RWPE2 (cell line): ENCODE results near the gene LRP1B.
"Not testable (repeated sequence)": the region's sequence is repeated elsewhere in the genome, so short reads cannot be mapped to it uniquely, and the experiment has no call there.

ENCODE experiments used
- ATAC-seq: fragments of 200-7000 bp; cut with Tn5 transposase; 3 replicates; pipeline ENCODE4 v1.9.1; 2021; ENCODE audit warnings: low read depth
- DNase-seq: peaks from one replicate; pipeline ENCODE4 v3.0.0-alpha.2; 2020; ENCODE audit warnings: low spot score
- H3K27ac ChIP-seq: fragments of 450-650 bp; 2 replicates; pipeline ENCODE4 v1.5.1; 2017; ENCODE audit warnings: mild to moderate bottlenecking; ENCODE audit not compliant: poor library complexity, severe bottlenecking
- H3K27me3 ChIP-seq: fragments of 250-450 bp; sonication (Bioruptor Pico); 2 replicates; pipeline ENCODE4 v1.5.1; 2021; ENCODE audit warnings: mild to moderate bottlenecking, moderate library complexity; ENCODE audit not compliant: insufficient read depth, poor library complexity, severe bottlenecking
- H3K36me3 ChIP-seq: fragments of 250-450 bp; sonication (Bioruptor Pico); 2 replicates; pipeline ENCODE4 v1.5.1; 2020; ENCODE audit warnings: low read depth, mild to moderate bottlenecking, moderate library complexity
- H3K4me1 ChIP-seq: fragments of 250-450 bp; sonication (Bioruptor Pico); 2 replicates; pipeline ENCODE4 v1.5.1; 2021; ENCODE audit warnings: mild to moderate bottlenecking, moderate library complexity; ENCODE audit not compliant: insufficient read depth, poor library complexity, severe bottlenecking
- H3K4me3 ChIP-seq: fragments of 250-450 bp; sonication (Bioruptor Pico); 2 replicates; pipeline ENCODE4 v1.5.1; 2021; ENCODE audit warnings: mild to moderate bottlenecking, moderate library complexity; ENCODE audit not compliant: severe bottlenecking
- H3K9me3 ChIP-seq: fragments of 250-450 bp; sonication (Bioruptor Pico); 2 replicates; pipeline ENCODE4 v1.5.1; 2021; ENCODE audit warnings: mild to moderate bottlenecking, moderate library complexity; ENCODE audit not compliant: severe bottlenecking
- CTCF ChIP-seq: fragments of 450-650 bp; IDR thresholded peaks from one replicate; pipeline ENCODE4 v1.5.1; 2017; ENCODE audit warnings: mild to moderate bottlenecking, moderate library complexity; ENCODE audit not compliant: poor library complexity, severe bottlenecking

LRP1B gene

GRCh38 chr2:141195087-141195486 lies 935.7 kb downstream of the LRP1B start:
- no peaks in the 10 kb centered on the region for H3K36me3 ChIP-seq
- H3K4me1 ChIP-seq, result no peaks in the 10 kb centered on the region
- TF ChIP-seq CTCF, result no peak
- no peak overlapping the region for H3K27ac ChIP-seq
- DNase-seq, result no peak
- no peaks in the 10 kb centered on the region for H3K27me3 ChIP-seq
- H3K4me3 ChIP-seq, result no peak overlapping the region
- no peaks in the 10 kb centered on the region for H3K9me3 ChIP-seq
- ATAC-seq, result peak; percentile 29; the same call in 1 of the 3 replicates

GRCh38 chr2:141187075-141187439 lies 943.8 kb downstream of the LRP1B start:
- Histone ChIP-seq H3K36me3 (no peaks in the 10 kb centered on the region), H3K27me3 (no peaks in the 10 kb centered on the region), H3K9me3 (no peaks in the 10 kb centered on the region), H3K4me3 (no peak overlapping the region), H3K4me1 (no peaks in the 10 kb centered on the region), H3K27ac (no peak overlapping the region)
- DNase-seq, result no peak
- no peak for TF ChIP-seq CTCF
- ATAC-seq, result no peak

DNA sequence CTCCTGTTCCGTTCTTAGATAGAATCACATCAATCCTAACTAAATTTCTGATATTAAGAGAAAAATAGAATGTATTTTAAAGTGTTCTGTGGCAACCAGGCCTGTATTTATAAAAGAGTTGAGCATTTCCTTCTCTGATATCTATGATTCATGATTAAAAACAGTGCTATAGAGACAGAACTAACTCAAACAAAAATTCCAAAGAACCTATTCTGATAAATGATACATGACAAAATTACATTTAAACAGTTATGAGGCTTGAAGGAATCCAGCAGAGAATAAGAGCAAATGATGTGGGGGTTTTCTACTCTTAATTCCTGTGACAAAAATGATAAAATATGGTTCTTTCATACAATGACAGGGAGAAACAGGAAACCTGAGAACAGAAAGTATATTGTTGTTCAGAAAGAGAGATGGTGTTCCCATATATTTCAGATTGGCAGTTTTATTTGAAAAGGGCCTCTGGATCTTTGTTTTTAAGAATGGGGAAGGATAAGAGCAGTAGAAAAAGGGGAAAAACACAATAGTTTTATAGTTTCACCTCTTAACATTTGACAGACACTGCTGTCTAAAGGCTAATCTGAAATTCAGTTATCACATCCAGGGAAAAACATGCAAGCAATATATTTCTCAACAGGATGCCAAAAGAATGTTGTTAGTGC lies 944.3 kb downstream of the LRP1B start:
- Histone ChIP-seq H3K27ac (no peak overlapping the region), H3K4me3 (no peak overlapping the region), H3K36me3 (no peaks in the 10 kb centered on the region), H3K4me1 (no peaks in the 10 kb centered on the region), H3K9me3 (no peaks in the 10 kb centered on the region), H3K27me3 (no peaks in the 10 kb centered on the region)
- DNase-seq (no peak), ATAC-seq (no peak)
- TF ChIP-seq CTCF, result no peak

- TF ChIP-seq CTCF, result no peak
- Histone ChIP-seq H3K4me1 (no peaks in the 10 kb centered on the region), H3K36me3 (no peaks in the 10 kb centered on the region), H3K27me3 (no peaks in the 10 kb centered on the region), H3K4me3 (no peak overlapping the region), H3K27ac (no peak overlapping the region), H3K9me3 (no peaks in the 10 kb centered on the region)
- ATAC-seq (no peak), DNase-seq (no peak)
Measured at GRCh38 chr2:141182246-141182645, 948.6 kb downstream of the LRP1B start.

DNA sequence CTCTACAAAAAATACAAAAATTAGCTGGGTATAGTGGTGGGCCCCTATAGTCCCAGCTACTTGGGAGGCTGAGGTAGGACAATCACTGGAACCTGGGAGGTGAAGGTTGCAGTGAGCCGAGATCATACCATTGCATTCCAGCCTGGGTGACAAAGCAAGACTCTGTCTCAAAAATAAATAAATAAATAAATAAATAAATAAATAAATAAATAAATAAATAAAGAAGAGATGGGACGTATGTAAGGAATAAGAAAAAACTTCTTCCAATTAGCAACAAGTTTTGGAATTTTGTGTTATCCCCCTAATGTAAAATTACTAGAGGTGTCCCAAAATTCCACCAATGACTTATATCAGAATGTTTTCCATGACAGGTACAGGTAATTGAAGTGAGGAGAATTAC lies 961.7 kb downstream of the LRP1B start:
- not testable (repeated sequence) for H3K9me3 ChIP-seq, H3K36me3 ChIP-seq, H3K27me3 ChIP-seq, H3K4me1 ChIP-seq, ATAC-seq, H3K4me3 ChIP-seq, DNase-seq, H3K27ac ChIP-seq
